DND-41 (cell line): Measurements from ENCODE around the gene CFAP91.

Experiments used
- ATAC-seq: fragments of 200-7000 bp; cut with Tn5 transposase; 3 replicates; pipeline ENCODE4 v1.9.1; 2021; ENCODE audit warnings: low read depth; ENCODE audit not compliant: insufficient read depth
- DNase-seq: peaks from one replicate; pipeline ENCODE4 v3.0.0-alpha.2; 2020
- H2AFZ ChIP-seq: 2 replicates; pipeline ENCODE4 v1.6.0; 2012; ENCODE audit warnings: low read depth, low read length
- H3K27ac ChIP-seq: 2 replicates; pipeline ENCODE4 v1.5.1; 2012; ENCODE audit warnings: low read length, inconsistent platforms
- H3K27me3 ChIP-seq: fragments of 200-600 bp; sonication (generic); 2 replicates; pipeline ENCODE4 v1.6.0; 2012; ENCODE audit warnings: low read length, mild to moderate bottlenecking, inconsistent platforms; ENCODE audit not compliant: insufficient read depth, poor library complexity
- H3K36me3 ChIP-seq: 2 replicates; pipeline ENCODE4 v1.5.1; 2012; ENCODE audit warnings: low read length, inconsistent platforms; ENCODE audit not compliant: insufficient read depth
- H3K4me1 ChIP-seq: 2 replicates; pipeline ENCODE4 v1.5.1; 2012; ENCODE audit warnings: mild to moderate bottlenecking, low read length; ENCODE audit not compliant: insufficient read depth
- H3K4me2 ChIP-seq: 2 replicates; pipeline ENCODE4 v1.6.0; 2012; ENCODE audit warnings: mild to moderate bottlenecking, moderate library complexity, low read length, inconsistent platforms; ENCODE audit not compliant: insufficient read depth
- H3K4me3 ChIP-seq, 2 experiments: fragments of 200-600 bp in 1 of 2; shearing (Covaris generic) in 1 of 2; 2 replicates each; pipeline ENCODE4 v1.5.1; 2012 to 2016; ENCODE audit warnings: inconsistent platforms in 2 of 2, low read length in 2 of 2, mild to moderate bottlenecking in 2 of 2, low read depth in 1 of 2, moderate library complexity in 1 of 2
- H3K79me2 ChIP-seq: 2 replicates; pipeline ENCODE4 v1.6.0; 2012; ENCODE audit warnings: low read length, inconsistent platforms; ENCODE audit not compliant: insufficient read depth
- H3K9ac ChIP-seq: 2 replicates; pipeline ENCODE4 v1.6.0; 2012; ENCODE audit warnings: low read depth, mild to moderate bottlenecking, inconsistent platforms, low read length, moderate library complexity
- H3K9me3 ChIP-seq: 2 replicates; pipeline ENCODE4 v1.5.1; 2012; ENCODE audit warnings: low read length, moderate library complexity, mild to moderate bottlenecking, inconsistent platforms; ENCODE audit not compliant: insufficient read depth, severe bottlenecking
- H4K20me1 ChIP-seq: 2 replicates; pipeline ENCODE4 v1.6.0; 2012; ENCODE audit warnings: low read length; ENCODE audit not compliant: insufficient read depth
- EZH2 ChIP-seq: IDR thresholded peaks from 3 replicates; pipeline ENCODE4 v1.6.1; 2012; ENCODE audit warnings: borderline replicate concordance, low read depth, mild to moderate bottlenecking, moderate library complexity, low read length, inconsistent platforms; ENCODE audit not compliant: severe bottlenecking
- TF ChIP-seq, protein P1 (sequence below): IDR thresholded peaks from 2 replicates; pipeline ENCODE4 v1.5.1; 2012; ENCODE audit warnings: borderline replicate concordance, low read length, moderate library complexity, mild to moderate bottlenecking; ENCODE audit not compliant: poor library complexity, severe bottlenecking; ENCODE audit errors: extremely low read depth

Gene CFAP91

DNA sequence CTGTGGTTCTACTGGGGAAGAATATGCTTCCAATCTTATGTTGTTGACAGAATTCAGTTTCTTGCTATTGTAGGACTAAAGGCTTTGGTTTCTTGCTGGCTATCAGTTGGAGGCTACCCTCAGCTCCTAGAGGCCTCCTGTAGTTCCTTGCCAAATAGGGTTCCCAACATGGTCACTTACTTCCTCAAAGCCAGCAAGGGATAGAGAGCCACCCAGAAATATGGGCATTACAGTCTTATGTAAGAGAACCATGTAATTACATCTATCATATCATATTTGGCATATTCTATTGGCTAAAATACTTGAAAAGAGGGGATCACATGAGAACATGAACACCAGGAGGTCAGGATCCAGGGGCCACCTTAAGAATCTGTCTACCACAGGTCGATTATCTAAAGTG lies 19.4 kb upstream of the CFAP91 start:
- Histone ChIP-seq H3K9ac (no peak overlapping the region), H3K27me3 (no peaks in the 10 kb centered on the region), H3K27ac (no peak overlapping the region), H3K4me2 (no peak overlapping the region), H4K20me1 (no peaks in the 10 kb centered on the region), H3K9me3 (no peaks in the 10 kb centered on the region), H3K4me1 (no peaks in the 10 kb centered on the region), H3K79me2 (no peaks in the 10 kb centered on the region), H2AFZ (no peak overlapping the region), H3K36me3 (no peaks in the 10 kb centered on the region), H3K4me3 (no peak overlapping the region)
- DNase-seq, result no peak
- ATAC-seq, result no peak
- TF ChIP-seq EZH2, result no peak
- TF ChIP-seq, protein P1, sequence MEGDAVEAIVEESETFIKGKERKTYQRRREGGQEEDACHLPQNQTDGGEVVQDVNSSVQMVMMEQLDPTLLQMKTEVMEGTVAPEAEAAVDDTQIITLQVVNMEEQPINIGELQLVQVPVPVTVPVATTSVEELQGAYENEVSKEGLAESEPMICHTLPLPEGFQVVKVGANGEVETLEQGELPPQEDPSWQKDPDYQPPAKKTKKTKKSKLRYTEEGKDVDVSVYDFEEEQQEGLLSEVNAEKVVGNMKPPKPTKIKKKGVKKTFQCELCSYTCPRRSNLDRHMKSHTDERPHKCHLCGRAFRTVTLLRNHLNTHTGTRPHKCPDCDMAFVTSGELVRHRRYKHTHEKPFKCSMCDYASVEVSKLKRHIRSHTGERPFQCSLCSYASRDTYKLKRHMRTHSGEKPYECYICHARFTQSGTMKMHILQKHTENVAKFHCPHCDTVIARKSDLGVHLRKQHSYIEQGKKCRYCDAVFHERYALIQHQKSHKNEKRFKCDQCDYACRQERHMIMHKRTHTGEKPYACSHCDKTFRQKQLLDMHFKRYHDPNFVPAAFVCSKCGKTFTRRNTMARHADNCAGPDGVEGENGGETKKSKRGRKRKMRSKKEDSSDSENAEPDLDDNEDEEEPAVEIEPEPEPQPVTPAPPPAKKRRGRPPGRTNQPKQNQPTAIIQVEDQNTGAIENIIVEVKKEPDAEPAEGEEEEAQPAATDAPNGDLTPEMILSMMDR, result no peak

DNA sequence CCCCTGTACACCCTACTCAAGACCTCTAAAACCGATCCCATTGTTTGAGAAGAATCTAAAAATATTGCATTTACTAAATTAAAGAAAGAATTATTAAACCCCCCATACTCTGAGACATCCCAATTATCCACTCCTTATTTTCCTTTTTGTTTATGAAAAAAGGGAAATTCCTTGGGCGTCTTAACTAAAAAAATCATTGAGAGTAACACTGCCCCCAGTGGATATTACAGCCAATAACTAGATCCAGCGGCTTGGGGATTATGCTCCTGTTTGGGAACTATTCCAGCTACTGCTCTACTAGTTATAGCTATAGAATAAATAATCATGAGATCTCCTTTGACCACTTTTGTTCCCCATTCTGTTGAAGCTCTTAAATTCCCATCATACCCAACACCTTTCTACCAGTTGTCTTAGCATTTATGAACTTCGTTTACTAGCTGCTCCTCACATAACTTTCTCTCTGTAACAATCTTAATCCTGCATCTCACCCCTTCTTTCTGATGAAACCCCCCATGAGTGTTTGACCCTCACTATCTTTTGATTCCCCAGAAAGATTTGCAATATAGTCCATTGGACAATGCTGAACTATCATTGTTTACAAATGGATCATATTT lies 12.7 kb upstream of the CFAP91 start:
- DNase-seq, result no peak
- H2AFZ ChIP-seq, result no peak overlapping the region

DNA sequence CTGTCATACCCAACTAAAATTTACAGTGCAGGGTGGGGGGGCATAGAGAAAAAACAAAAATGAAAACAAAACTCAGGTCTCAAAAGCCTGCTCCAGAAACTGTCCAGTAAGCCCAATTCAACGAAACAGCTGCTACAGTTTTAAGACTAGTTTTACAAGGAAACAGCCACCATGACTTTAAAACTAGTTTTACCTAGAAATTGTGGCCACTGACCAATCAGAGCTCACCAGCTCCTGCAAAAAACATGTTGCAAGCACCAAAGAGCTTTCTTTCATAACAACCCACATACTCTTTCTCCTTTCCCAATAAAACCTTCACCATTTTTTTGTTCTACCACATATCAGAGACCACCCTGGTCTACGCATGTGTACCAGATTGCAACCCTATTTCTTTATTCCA lies 7.3 kb upstream of the CFAP91 start:
- no peak overlapping the region for H3K4me3 ChIP-seq
- H3K27ac ChIP-seq, result no peak overlapping the region
- no peaks in the 10 kb centered on the region for H4K20me1 ChIP-seq
- TF ChIP-seq, protein P1, result no peak
- TF ChIP-seq EZH2, result no peak
- H3K27me3 ChIP-seq, result no peaks in the 10 kb centered on the region
- no peak for DNase-seq
- H3K4me2 ChIP-seq, result no peak overlapping the region
- H3K36me3 ChIP-seq, result no peaks in the 10 kb centered on the region
- no peak overlapping the region for H3K9ac ChIP-seq
- no peaks in the 10 kb centered on the region for H3K9me3 ChIP-seq
- no peak overlapping the region for H2AFZ ChIP-seq
- H3K79me2 ChIP-seq, result no peaks in the 10 kb centered on the region
- H3K4me1 ChIP-seq, result no peaks in the 10 kb centered on the region
- no peak for ATAC-seq

More for the DNA sequence above, 12.7 kb upstream of the CFAP91 start:
- Histone ChIP-seq H3K9ac (no peak overlapping the region), H3K4me2 (no peak overlapping the region), H3K4me1 (no peaks in the 10 kb centered on the region), H4K20me1 (no peaks in the 10 kb centered on the region), H3K27ac (no peak overlapping the region), H3K27me3 (no peaks in the 10 kb centered on the region), H3K79me2 (no peaks in the 10 kb centered on the region), H3K4me3 (no peak overlapping the region), H3K9me3 (no peaks in the 10 kb centered on the region), H3K36me3 (no peaks in the 10 kb centered on the region)
- ATAC-seq, result no peak
- no peak for TF ChIP-seq EZH2
- TF ChIP-seq, protein P1, result peak; percentile 54
